HPDE6-E6E7 (cell line): ENCODE data around the gene ZBTB21.
A peak's percentile ranks its signal among the peaks of the same experiment; 100 is the strongest.

Experiments
- DNase-seq: peaks from one replicate; pipeline ENCODE4 v3.0.0; 2011; ENCODE audit warnings: missing footprints; ENCODE audit errors: extremely low spot score

Gene ZBTB21

DNA sequence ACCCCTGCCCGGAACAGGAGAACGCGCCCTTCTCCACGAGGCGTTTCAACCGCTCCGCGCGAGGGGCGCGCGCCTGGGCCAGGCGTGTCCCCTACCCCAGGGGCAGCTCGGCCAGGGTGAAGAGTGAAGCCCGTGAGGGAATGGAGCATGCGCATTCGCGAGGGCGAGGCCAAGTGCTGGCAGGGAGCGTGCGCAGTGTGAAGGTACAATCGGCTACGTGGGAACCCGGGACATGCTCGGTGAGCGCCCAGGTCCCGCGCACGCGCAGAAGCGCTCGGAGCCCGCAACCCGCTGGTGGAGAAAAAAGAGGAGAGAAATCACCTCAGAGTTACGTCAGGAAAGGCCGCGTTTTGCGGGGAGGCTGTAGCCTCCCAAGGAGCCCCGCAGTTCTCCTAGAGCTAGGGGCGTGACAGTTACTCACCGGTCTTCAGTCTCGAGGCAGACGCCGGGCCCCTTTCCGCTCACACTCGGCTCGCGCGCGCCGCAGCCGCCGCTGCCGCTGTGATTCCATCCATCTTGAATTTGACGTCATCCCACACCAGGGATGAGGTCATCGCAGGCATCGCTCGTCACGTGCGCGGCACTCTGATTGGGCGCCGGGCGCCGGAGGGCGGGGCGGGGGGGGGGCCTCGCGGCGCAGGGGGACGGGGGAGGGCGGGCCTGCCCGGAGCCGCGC is at the start of gene ZBTB21:
ZBTB21 (minus strand) TSS at position 530 of the 676 bp plus-strand sequence. CDS start 16,265 bp downstream, outside the sequence.
- peak; percentile 96 for DNase-seq

DNA sequence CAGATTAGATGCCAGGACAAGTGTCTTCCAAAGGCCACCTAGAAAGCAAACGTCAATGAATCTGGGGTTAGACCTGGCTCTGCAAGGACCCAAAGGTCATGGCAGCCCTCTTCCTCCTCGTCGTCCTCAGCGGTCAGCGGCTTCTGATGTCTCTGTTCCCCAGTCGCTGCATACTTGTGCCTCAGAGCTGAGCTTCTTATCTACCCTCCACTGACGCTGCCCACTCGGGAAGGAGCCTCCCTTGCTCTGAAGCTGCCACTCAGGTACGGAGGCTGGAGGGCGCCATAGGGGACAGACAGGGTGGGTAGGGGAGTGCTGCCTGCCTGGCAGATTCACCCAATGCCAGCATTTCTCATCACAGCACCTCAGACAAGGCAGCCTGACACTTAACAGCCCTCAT is 49.6 kb upstream of the ZBTB21 start:
- DNase-seq: no peak

DNA sequence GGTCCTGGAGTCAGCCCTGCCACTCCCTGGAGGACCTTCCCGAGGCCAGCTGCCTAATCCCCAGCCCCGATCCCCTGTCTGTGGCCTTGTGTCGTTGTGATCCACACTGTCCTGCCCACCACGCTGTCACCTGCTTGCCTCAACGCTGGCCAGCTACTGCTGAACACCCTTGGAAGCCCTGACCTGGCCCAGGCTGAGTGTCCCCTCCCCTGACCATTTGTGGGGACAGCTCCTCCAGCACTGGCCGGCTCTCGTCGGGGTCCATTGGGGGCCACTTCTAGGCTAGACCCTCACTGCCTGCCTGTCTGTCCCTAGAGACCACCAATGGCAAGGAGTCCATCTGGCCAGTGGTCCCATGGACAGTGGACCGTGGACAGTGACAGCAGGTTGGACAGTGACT is 49.0 kb upstream of the ZBTB21 start:
- no peak for DNase-seq

DNA sequence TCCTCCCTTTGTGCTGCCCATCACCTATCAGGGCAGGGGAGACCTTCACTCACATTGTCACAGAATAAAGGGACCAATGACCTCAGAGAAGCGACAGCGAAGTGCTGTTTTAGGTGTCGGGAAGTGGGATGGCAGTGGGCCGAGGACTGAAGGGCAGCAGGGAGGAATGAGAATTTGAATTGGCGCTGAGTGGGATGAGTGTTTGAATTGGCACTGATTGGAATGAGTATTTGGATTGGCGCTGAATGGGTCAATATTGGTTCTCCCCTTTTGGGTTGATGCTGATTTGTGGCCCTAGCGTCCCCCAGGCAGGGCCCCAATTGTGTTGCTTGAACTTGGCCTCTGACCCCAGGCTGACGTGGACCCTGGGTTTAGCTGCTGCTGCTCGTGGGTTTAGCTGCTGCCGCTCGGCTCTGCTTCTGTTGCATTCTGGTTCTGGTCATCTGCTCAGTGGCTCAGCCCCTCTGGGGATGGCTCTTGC is 48.5 kb upstream of the ZBTB21 start:
- no peak for DNase-seq

DNA sequence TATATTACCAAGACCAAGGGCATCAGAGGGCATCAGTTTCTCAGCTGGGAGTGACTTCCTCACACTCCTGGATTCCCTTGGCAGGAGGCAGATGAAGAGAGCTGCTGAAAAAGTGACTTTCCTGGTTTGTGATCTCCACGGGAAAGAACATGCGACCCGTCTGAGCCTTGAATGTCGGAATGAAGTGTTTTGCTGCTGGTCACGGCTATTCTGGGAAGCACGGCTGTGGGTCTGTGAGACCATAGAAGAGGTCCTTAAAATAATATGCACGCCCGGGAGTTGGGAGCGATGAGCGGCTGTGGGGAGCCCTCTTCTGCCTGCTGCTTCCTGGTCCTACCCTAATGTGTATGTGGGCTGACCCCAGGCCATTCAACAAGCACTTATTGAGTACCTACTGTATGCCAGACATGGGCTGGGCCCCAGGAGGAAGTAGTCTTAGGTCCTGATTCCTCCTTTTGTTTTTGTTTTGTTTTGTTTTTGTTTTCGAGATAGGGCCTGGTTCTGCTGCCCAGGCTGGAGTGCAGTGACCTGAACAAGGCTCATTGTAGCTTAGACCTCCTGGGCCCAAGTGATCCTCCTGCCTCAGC is 47.8 kb upstream of the ZBTB21 start:
- no peak for DNase-seq

DNA sequence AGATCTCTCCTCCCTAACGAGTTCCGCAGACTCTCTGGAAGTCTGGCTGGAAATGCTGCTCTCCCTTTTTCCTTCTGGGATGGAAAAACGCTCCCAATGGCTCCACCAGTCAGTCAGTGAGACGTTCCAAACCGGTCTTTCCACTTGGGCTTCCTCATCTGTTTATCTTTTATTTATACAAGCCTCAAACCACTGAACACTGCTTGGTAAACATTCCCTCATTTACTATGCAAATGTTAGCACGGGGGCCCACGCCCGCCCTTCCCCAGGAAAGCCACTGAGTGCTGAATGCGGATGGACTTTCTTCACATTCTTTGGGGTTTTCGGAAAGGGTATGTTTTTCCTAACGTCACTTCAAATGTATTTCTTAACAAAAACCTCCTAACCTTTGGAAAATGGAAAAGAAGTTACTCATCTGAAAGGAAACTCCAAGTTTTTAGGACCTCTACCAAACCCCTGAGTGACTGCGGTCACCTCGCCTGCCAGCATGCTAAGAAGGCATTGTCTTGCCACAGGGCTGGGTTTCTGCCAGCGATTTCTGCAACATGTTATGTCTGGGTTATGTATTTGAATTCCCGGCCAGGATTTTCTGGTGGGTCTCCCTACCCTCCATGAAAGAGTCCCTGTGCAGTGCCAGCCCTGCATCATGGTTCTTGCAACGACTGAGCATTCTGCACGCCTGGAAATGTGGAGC is 47.0 kb upstream of the ZBTB21 start:
- DNase-seq: peak; percentile 47

DNA sequence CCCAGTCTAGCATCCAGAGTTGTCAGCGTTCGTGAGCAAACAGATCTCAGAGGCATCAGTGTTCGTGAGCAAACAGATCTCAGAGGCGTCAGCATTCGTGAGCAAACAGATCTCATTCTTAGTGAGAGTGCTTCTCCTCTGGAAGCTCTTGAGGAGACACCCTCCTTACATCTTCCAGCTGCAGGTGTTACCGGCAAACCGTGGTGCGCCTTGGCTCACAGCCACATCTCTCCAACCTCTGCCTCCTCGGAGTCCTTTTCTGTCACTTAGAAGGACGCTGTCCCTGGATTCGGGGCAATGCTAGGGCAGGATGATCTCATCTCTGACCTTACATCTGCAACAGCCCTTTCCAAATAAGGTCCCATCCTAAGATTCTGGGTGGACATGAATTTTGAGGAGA is 46.3 kb upstream of the ZBTB21 start:
- DNase-seq: no peak

DNA sequence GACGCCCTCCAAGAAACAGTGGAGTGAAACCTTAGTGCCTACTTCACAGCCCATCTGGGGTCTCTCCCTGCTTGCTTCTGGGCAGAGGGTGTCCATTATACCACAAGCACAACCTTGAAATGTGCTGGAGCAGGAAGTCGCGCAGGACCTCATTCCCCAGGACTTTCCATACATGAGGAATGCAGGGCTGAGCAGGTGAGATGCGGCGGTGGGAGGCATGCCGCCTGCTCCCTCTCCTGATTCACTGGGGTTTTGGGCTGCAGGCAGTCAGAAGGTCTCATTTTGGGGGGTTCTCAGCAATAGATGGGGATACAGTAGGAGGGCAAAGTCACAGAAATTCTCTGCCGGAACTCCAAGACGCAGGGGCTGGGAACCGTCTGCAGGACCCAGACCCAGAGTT is 45.3 kb upstream of the ZBTB21 start:
- DNase-seq: no peak

DNA sequence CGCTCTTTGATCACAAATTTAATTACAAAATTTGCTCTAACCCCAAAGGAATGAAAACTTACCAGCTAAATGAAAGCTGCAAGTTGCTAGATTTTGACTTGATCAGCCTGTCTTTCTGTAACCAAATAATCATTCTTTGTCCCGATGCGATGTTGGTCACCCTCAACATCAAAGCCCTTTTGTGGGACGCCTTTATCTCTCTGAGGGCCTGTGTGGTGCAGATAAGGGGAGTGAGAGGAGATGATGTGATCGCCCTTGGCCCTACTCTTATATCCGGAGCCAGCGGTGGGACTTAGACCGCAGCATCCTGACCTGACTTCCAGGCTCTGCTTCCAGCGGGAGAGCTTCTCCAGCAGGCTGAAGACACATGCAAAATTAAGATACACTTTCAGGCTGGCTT is 41.6 kb upstream of the ZBTB21 start:
- DNase-seq: no peak

DNA sequence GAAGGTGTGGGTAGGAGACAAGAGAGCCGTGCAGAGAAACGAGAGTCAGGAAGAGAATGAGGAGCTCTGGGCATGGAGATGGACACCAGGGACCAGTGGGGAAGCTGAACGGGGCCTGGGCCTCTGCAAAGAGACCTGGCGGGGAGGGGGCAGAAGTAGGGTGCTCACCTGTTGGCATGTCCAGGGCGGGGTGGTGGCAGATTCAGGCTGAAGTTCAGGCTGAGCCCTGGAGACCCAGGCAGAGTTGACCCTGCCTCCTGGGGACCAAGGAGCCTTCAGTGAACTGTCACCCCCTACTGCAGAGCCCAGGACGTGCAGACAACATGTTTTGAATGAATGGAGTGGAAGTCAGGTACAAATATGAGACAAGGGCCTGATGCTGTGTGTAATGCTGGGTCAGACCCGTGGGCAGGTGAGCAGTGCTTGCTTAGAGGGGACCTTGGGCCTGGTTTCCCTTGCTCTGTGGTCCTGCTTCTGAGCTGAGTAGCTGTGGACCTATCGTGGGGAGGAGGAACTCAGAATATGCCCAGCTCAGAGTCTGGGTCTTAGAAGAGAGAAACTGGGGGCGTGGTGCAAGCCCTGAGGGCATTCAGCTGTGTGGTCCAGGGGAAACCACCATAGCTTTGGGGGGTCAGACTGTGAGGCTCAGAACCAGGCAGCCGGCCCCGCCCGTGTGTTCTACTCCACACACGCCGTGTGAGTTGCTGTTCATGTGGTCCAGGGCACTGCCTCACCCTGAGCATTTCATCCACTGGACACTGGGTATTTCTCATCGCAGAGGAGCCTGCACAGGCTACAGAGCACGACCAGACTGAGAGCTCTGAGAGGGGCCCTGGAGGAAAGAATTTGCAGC is 39.6 kb upstream of the ZBTB21 start:
- no peak for DNase-seq

DNA sequence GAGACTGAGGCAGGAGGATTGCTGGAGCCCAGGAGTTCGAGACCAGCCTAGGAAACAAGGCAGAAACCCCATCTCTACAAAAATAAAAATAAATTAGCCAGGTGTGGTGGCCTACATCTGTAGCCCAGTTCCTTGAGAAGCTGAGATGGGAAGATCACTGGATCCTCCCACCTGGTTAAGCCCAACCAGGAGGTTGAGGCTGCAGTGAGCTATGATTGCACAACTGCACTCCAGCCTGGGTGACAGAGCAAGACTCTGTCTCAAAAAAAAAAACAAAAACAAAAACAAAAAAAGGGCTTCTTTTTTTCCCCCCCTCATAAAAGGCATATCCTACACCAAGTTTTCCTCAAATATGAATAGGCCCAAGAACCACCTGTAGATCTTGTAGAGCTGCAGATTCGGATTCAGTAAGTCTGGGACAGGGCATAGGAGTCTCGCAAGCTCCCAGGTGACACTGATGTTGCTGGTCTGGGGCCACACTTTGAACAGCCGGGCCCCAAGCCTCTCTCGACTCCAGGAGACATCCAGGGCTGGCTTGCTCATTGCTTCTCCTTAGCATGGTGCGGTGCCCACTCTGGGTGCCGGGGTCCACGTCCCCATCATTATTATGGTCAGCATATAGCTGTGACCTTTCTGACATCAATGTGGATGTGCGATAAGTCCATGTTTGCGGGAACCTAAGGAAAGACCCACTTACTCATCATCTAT is 38.9 kb upstream of the ZBTB21 start:
- DNase-seq: no peak

DNA sequence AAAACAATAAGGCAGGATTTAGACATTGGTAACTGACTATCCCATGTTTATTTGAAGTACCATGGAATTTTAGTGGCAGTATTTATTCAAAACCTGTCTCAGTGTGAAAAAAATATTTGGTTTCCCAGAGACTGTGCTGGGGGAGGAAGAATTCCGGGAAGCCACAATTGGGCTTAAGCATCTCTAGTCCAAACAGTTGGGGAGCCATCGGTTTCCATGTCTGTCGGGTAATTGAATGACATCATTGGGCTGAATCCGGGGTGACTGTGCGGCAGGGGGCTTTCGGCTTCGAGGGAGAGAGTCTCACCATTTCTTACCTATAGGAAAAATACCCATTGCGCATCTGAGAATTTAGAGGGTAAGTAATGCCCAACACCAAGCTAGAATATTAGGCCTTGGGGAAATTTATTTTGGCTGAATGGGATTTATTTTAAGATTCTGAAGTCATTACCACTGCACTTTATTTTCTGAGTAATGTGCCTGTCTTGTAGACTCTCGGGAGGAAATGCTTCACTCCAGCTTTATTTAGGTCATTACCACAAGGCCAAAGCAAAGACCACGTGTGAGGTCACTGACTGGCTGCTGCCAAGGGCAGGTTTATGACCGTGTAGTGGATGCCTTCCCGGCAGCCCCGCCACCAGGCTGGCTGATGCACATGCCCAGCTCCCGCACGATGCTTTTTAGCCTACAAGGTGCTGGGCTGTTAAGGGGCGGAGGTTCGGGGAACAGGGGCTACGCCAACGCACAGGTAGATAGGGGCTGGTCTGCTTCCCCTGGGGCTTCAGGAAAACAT is 37.9 kb upstream of the ZBTB21 start:
- DNase-seq: no peak

DNA sequence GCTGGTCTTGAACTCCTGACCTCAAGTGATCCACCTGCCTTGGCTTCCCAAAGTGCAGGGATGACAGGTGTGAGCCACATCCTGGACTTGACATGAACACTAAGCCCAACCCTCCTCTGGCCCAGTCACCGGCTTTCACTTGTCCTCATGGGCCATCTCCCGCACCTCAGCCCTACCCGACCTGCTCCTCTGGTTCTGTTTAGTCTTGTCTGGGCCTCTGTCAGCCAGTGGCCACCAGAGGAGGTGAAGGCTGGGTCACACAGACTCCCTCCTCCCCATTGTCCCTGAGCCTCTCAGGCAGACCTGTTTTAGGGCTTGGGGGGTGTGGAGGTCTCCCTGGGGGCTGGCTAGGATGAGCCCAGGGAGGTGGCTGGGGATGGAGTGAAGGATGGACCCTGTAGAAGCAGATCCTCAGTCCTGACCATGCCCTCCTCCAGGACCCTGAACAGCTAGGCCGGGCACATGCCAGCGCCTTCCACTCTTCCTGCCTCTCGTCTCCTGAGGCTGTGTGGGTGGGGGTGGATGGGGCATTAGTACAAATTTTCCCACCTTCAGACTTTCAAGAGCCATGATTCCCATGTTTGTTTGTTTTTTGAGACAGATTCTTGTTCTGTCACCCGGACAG is 34.8 kb upstream of the ZBTB21 start:
- DNase-seq: no peak

DNA sequence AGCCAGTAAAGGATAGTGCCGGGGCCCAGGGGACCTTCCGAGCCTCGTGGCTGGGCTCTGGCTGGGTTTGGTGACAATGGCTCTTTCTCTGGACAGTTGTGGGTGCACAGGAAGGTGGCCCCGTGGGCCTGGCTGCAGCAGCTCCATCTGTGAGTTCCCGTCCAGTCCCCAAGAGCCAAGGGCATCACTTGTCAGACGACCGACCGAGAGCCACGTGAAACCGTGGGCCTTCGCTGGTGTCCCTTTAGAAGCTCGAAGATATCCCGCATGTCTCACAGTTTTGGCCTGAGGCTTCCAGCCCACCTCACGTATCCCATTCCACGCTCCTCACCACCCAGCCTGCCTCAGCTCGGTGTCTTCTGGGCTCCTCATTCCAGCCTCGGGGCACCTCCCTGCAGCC is 33.8 kb upstream of the ZBTB21 start:
- DNase-seq: no peak

DNA sequence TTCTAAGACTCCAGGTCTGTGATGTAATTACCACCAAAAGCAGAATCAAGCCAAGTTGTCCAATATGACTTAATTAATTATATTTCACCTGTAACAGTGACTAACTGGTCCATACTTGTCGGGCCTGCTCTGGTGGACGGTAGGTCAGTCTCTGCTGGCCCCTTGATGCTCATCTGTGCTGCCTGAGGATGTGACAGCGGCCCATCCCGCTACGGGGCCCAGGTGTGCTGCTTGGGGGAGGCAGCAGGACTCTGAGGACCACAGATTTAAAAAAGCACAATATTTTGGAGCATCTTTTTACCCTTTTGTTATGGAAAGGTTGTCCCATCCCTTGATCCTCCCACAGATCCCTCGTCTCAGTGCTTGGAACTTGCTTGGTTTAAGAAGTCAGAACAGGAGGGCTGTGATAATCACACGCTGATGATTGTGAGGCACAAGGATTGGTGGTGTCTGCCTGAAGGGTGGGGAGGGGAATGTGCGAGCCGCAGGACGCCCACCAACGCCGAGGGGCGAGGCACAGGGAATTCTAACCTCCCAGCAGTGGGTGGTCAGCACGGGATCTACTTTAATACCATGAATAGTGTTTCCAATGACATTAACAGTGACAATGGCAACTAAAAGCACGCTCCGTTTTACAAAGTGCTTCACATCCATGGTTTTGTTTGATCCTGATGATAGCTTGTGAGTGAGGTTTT is 33.2 kb upstream of the ZBTB21 start:
- DNase-seq: no peak

DNA sequence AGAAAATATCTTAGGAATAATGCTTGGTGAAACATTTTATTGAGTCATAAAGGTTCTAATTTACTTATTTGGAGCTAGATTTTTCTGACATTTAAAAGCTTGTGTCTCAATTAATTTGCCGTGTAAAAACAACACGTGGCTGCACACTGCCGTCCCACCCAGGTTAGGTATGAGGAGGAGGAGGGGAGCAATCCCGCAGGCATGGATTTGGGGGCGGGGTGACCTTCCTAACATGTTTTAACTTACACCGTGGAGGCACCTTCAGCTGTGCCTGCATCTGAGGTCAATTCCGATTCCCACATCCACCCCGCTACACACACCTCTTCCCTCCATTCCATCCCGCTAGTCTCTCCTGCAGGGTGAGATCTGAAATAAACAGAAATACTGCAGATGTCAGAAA is 32.5 kb upstream of the ZBTB21 start:
- DNase-seq: no peak

DNA sequence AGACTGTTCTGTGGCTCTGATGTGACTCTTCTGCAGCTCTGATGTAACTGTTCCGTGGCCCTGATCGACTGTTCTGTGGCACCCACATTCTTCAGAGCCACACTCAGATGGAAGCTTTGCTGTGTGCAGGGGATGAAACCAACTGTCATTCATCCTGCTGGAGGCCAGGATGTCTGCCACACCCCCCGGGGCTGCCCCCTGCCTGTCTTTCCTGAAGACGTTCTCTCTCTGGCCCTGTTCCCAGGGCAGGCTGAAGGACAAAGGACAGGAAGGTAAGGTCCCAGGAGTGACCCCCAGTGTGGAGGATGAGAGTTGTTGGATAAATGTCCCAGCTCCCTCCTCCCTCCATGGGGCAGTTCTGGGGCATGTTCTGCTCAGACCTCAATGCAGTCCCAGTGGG is 31.6 kb upstream of the ZBTB21 start:
- DNase-seq: no peak

DNA sequence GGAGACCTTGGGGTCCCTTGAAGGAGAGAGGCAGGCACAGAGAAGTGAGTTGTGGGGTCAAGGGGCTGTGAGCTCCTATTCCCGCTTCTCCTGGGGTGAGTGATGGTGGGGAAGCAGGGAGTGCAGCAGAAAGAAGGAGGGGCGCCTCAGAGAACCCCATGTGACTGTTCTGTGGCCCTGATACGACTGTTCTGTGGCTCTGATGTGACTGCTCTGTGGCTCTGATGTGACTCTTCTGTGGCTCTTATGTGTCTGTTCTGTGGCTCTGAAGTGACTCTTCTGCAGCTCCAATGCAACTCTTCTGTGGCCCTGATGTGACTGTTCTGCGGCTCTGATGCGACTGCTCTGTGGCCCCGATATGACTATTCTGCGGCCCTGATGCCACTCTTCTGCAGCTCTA is 31.1 kb upstream of the ZBTB21 start:
- no peak for DNase-seq

DNA sequence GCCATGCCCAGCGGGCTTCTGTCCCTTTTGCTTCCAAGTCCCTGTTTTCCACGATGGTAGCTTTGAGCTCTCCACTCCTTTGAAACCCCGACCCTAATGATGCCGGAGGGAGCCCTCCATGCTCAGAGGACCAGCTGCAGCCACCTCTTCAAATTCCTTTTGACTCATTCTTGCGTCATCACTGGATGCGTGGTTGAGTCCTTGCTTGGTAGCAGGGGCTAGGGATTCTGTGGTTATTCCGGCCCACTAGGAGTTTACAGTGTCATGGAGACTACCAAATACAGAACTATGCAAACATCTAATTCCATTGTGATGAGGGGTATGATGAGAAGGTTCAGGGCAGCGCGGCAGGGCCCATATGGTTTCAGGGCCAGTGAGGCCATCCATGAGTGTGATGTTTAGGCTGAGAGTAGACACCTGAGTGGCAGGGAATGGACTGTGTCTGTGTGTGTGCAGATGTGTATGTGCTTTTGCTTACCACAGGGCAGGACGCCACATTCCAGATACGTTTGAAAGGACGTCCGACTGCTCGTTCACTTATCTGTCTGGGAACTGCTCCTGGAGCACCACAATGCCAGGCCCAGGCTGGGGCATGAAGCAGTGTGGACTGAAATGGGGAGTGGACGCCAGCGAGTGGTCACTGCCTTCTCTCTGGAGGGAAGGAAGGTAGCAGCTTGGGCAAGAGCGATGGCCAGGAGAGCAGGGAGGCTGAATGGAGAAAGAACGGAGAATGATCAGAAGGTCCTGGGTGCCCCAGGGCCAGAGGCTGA is 30.4 kb upstream of the ZBTB21 start:
- DNase-seq: peak; percentile 92
